Neural progenitor cell (in vitro differentiated cells): ENCODE results near the gene ASTN2. TPM values are rescaled to one million over a fixed set of nuclear protein-coding genes. Genes with fewer than 3 reads are reported as not detected.

Experiments
- DNase-seq: peaks from one replicate; pipeline ENCODE4 v3.0.0-alpha.2; 2016; ENCODE audit warnings: low spot score
- H2AFZ ChIP-seq: fragments of 200-600 bp; sonication (generic); replicated peaks from 2 replicates; pipeline ENCODE4 v1.6.1; 2016; ENCODE audit warnings: antibody characterized with exemption
- H3F3A ChIP-seq: fragments of 200-600 bp; sonication (generic); 2 replicates; pipeline ENCODE4 v1.6.1; 2016; ENCODE audit warnings: antibody characterized with exemption, low read depth
- H3K27ac ChIP-seq: fragments of 200-600 bp; sonication (generic); 2 replicates; pipeline ENCODE4 v1.5.1; 2016; ENCODE audit warnings: mild to moderate bottlenecking
- H3K27me3 ChIP-seq: fragments of 200-600 bp; sonication (generic); 2 replicates; pipeline ENCODE4 v1.6.1; 2016; ENCODE audit warnings: mild to moderate bottlenecking, moderate library complexity
- H3K36me3 ChIP-seq: fragments of 200-600 bp; sonication (generic); 2 replicates; pipeline ENCODE4 v1.5.1; 2016
- H3K4me1 ChIP-seq: fragments of 200-600 bp; sonication (generic); 2 replicates; pipeline ENCODE4 v1.6.1; 2016; ENCODE audit warnings: mixed run types
- H3K4me2 ChIP-seq: fragments of 200-600 bp; sonication (generic); 2 replicates; pipeline ENCODE4 v1.6.1; 2016
- H3K4me3 ChIP-seq: fragments of 200-600 bp; sonication (generic); 2 replicates; pipeline ENCODE4 v1.5.1; 2016
- H3K79me2 ChIP-seq: fragments of 200-600 bp; sonication (generic); 2 replicates; pipeline ENCODE4 v1.6.1; 2016; ENCODE audit warnings: low read depth
- H3K9ac ChIP-seq: fragments of 200-600 bp; sonication (generic); 2 replicates; pipeline ENCODE4 v1.6.1; 2016
- H3K9me3 ChIP-seq: fragments of 200-600 bp; sonication (generic); 2 replicates; pipeline ENCODE4 v1.5.1; 2016; ENCODE audit warnings: low read depth
- H4K20me1 ChIP-seq: fragments of 200-600 bp; sonication (generic); 2 replicates; pipeline ENCODE4 v1.6.1; 2016; ENCODE audit warnings: low read depth
- H3K27ac Mint-ChIP-seq: 3 replicates; pipeline ENCODE4 v1.8.0; 2021; ENCODE audit warnings: mixed read lengths
- H3K27me3 Mint-ChIP-seq: 2 replicates; pipeline ENCODE4 v1.8.0; 2022; ENCODE audit warnings: low read depth, mild to moderate bottlenecking, inconsistent platforms, moderate library complexity, mixed read lengths; ENCODE audit not compliant: insufficient read depth
- H3K36me3 Mint-ChIP-seq: 3 replicates; pipeline ENCODE4 v1.8.0; 2021; ENCODE audit warnings: mixed read lengths
- H3K4me1 Mint-ChIP-seq: 3 replicates; pipeline ENCODE4 v1.8.0; 2021; ENCODE audit warnings: mixed read lengths
- H3K4me3 Mint-ChIP-seq: 3 replicates; pipeline ENCODE4 v1.8.0; 2021; ENCODE audit warnings: mild to moderate bottlenecking, moderate library complexity, mixed read lengths
- H3K9me3 Mint-ChIP-seq: 3 replicates; pipeline ENCODE4 v1.8.0; 2020; ENCODE audit warnings: mixed read lengths
- CTCF ChIP-seq: fragments of 200-600 bp; sonication (generic); IDR thresholded peaks from 2 replicates; pipeline ENCODE4 v1.5.1; 2017; ENCODE audit warnings: antibody characterized with exemption, mild to moderate bottlenecking
- EZH2 ChIP-seq: fragments of 200-600 bp; sonication (generic); IDR thresholded peaks from 2 replicates; pipeline ENCODE4 v1.6.1; 2017; ENCODE audit warnings: antibody characterized with exemption, mild to moderate bottlenecking, moderate library complexity
- EZH2phosphoT487 ChIP-seq: fragments of 200-600 bp; sonication (generic); IDR thresholded peaks from 2 replicates; pipeline ENCODE4 v1.6.1; 2017; ENCODE audit warnings: antibody characterized with exemption
- total RNA-seq: library from RNA; depleted of rRNA; stranded (reverse); fragments of >200 nt; gene quantifications from 2 replicates; pipeline ENCODE4 v1.2.3, GENCODE V29; 2015; ENCODE audit warnings: low replicate concordance

ASTN2 gene
- total RNA-seq, 1 donor from 2014 or later = 8.0 TPM

- Histone ChIP-seq H3K36me3 (no peaks in the 10 kb centered on the region), H2AFZ (no peak overlapping the region), H3K4me1 (peaks cover 20% of the 10 kb centered on the region), H3K4me2 (peak overlapping the region; percentile 94), H4K20me1 (peaks cover 45% of the 10 kb centered on the region), H3F3A (peaks cover 32% of the 10 kb centered on the region), H3K27me3 (peaks cover 54% of the 10 kb centered on the region), H3K9me3 (no peaks in the 10 kb centered on the region), H3K27ac (no peak overlapping the region), H3K9ac (no peak overlapping the region), H3K79me2 (no peaks in the 10 kb centered on the region), H3K4me3 (no peak overlapping the region)
- peak overlapping the region; percentile 89 for H3K4me3 Mint-ChIP-seq
- H3K27ac Mint-ChIP-seq = no peak overlapping the region
- H3K9me3 Mint-ChIP-seq = no peaks in the 10 kb centered on the region
- no peaks in the 10 kb centered on the region for H3K36me3 Mint-ChIP-seq
- peaks cover 28% of the 10 kb centered on the region for H3K27me3 Mint-ChIP-seq
- peak; percentile 21 for DNase-seq
- TF ChIP-seq CTCF = no peak
- no peak for TF ChIP-seq EZH2phosphoT487
- TF ChIP-seq EZH2 = no peak
- peaks cover 5% of the 10 kb centered on the region for H3K4me1 Mint-ChIP-seq
Measured at GRCh38 chr9:117412006-117412715, 2.7 kb downstream of the ASTN2 start.

- Mint-ChIP-seq H3K4me3 (peak overlapping the region; percentile 54), H3K4me1 (peaks cover 5% of the 10 kb centered on the region), H3K9me3 (no peaks in the 10 kb centered on the region), H3K27ac (no peak overlapping the region), H3K27me3 (peaks cover 28% of the 10 kb centered on the region), H3K36me3 (no peaks in the 10 kb centered on the region)
- peak; percentile 85 for DNase-seq
- H3K4me3 ChIP-seq = no peak overlapping the region
- peaks cover 34% of the 10 kb centered on the region for H3F3A ChIP-seq
- TF ChIP-seq EZH2 = no peak
- peak; percentile 95 for TF ChIP-seq CTCF
- no peak for TF ChIP-seq EZH2phosphoT487
- no peaks in the 10 kb centered on the region for H3K36me3 ChIP-seq
- H3K27ac ChIP-seq = no peak overlapping the region
- H3K79me2 ChIP-seq = no peaks in the 10 kb centered on the region
- H3K27me3 ChIP-seq = peaks cover 48% of the 10 kb centered on the region
- H3K4me2 ChIP-seq = no peak overlapping the region
- no peaks in the 10 kb centered on the region for H3K9me3 ChIP-seq
- H3K9ac ChIP-seq = no peak overlapping the region
- peaks cover 26% of the 10 kb centered on the region for H3K4me1 ChIP-seq
- peaks cover 51% of the 10 kb centered on the region for H4K20me1 ChIP-seq
- H2AFZ ChIP-seq = no peak overlapping the region
Measured at GRCh38 chr9:117411547-117411946, 3.3 kb downstream of the ASTN2 start.

- peaks cover 32% of the 10 kb centered on the region for H3K4me1 ChIP-seq
- DNase-seq = peak; percentile 37
- H3K4me3 Mint-ChIP-seq = no peak overlapping the region
Measured at GRCh38 chr9:117409321-117409720, 5.5 kb downstream of the ASTN2 start.

More at GRCh38 chr9:117409321-117409720, 5.5 kb downstream of the ASTN2 start:
- Mint-ChIP-seq H3K27ac (no peak overlapping the region), H3K36me3 (no peaks in the 10 kb centered on the region), H3K4me1 (peaks cover 5% of the 10 kb centered on the region), H3K9me3 (no peaks in the 10 kb centered on the region), H3K27me3 (peaks cover 28% of the 10 kb centered on the region)
- Histone ChIP-seq H3K4me2 (no peak overlapping the region), H2AFZ (no peak overlapping the region), H3K27me3 (peaks cover 27% of the 10 kb centered on the region), H3K9ac (no peak overlapping the region), H3K79me2 (no peaks in the 10 kb centered on the region), H3K9me3 (no peaks in the 10 kb centered on the region), H3K4me3 (no peak overlapping the region), H4K20me1 (peaks cover 57% of the 10 kb centered on the region), H3F3A (peaks cover 16% of the 10 kb centered on the region), H3K27ac (no peak overlapping the region), H3K36me3 (no peaks in the 10 kb centered on the region)
- TF ChIP-seq EZH2 = no peak
- TF ChIP-seq EZH2phosphoT487 = no peak
- no peak for TF ChIP-seq CTCF
